ENCODE measurements around the gene SORCS1.

DNA sequence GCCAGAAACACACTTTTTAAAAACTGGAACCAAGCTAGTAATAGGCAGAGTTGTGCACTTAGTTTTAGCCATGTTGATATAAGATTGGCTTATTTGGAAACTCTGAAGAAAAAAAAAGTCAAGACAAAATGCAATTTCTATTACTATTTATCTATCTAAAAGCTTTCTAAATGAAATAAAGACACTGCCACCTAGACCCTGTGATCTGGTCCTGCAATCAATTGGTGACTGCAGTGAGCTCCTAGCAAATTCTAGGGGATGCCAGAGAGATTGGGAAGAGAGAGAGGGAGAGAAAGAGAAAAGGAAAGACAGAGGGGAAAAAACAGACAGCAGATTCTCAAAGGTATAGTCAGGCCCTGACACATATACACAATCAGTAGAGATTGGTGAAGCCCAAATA, 25.3 kb downstream of the SORCS1 start:
- TF ChIP-seq EZH2 (IDR thresholded peaks at IDR 0.05; ENCODE audit: insufficient read depth, poor library complexity, severe bottlenecking): no peak
- TF ChIP-seq EZH2phosphoT487 (IDR thresholded peaks at IDR 0.05; ENCODE audit: insufficient read depth, low read depth): no peak

Data from GM23248 (cell line).